SJSA1 (cell line): ENCODE results near the gene C9. TPM values are rescaled to one million over a fixed set of nuclear protein-coding genes. Genes with fewer than 3 reads are reported as not detected.
A peak's percentile ranks its signal among the peaks of the same experiment; 100 is the strongest.
"Not testable (repeated sequence)": the region's sequence is repeated elsewhere in the genome, so short reads cannot be mapped to it uniquely, and the experiment has no call there.

Experiments used
- DNase-seq, 2 experiments: peaks; one replicate each; pipeline ENCODE4 v3.0.0-alpha.2; 2015 to 2020; ENCODE audit warnings: low spot score in 2 of 2, low read depth in 1 of 2
- H3K27ac ChIP-seq: fragments of 250-450 bp; sonication (Bioruptor Pico); 2 replicates; pipeline ENCODE4 v1.5.1; 2020; ENCODE audit warnings: mild to moderate bottlenecking, moderate library complexity
- H3K27me3 ChIP-seq: fragments of 250-450 bp; sonication (Bioruptor Pico); replicated peaks from 2 replicates; pipeline ENCODE4 v1.5.1; 2020; ENCODE audit warnings: mild to moderate bottlenecking, moderate library complexity
- H3K36me3 ChIP-seq: fragments of 250-450 bp; sonication (Bioruptor Pico); 2 replicates; pipeline ENCODE4 v1.5.1; 2020; ENCODE audit warnings: mild to moderate bottlenecking
- H3K4me1 ChIP-seq: fragments of 250-450 bp; sonication (Bioruptor Pico); replicated peaks from 2 replicates; pipeline ENCODE4 v1.6.1; 2021; ENCODE audit warnings: mild to moderate bottlenecking
- H3K4me3 ChIP-seq: fragments of 250-450 bp; sonication (Bioruptor Pico); 2 replicates; pipeline ENCODE4 v1.5.1; 2020; ENCODE audit warnings: mild to moderate bottlenecking
- H3K9me3 ChIP-seq: fragments of 250-450 bp; sonication (Bioruptor Pico); replicated peaks from 2 replicates; pipeline ENCODE4 v1.5.1; 2020; ENCODE audit warnings: mild to moderate bottlenecking
- total RNA-seq: library from RNA; depleted of rRNA; stranded (reverse); fragments of >200 nt; shearing (Covaris generic); gene quantifications from 2 replicates; pipeline ENCODE4 v1.2.3, GENCODE V29; 2014

The C9 gene
- total RNA-seq, 1 experiment from 2014 or later = 0.37 TPM

- Histone ChIP-seq H3K4me3 (no peak overlapping the region), H3K9me3 (no peaks in the 10 kb centered on the region), H3K36me3 (no peaks in the 10 kb centered on the region), H3K27me3 (no peaks in the 10 kb centered on the region), H3K4me1 (no peaks in the 10 kb centered on the region), H3K27ac (no peak overlapping the region)
- DNase-seq = peak; percentile 48 to 57
Observed at GRCh38 chr5:39283231-39283818, 81.0 kb downstream of the C9 start.

- H3K4me1 ChIP-seq = no peaks in the 10 kb centered on the region
- no peak for DNase-seq
- H3K36me3 ChIP-seq = no peaks in the 10 kb centered on the region
- H3K9me3 ChIP-seq = no peaks in the 10 kb centered on the region
- H3K4me3 ChIP-seq = no peak overlapping the region
- no peak overlapping the region for H3K27ac ChIP-seq
- H3K27me3 ChIP-seq = no peaks in the 10 kb centered on the region
Observed at GRCh38 chr5:39282561-39282960, 81.7 kb downstream of the C9 start.

- not testable (repeated sequence) for H3K9me3 ChIP-seq, H3K4me3 ChIP-seq, H3K4me1 ChIP-seq, H3K27me3 ChIP-seq, H3K36me3 ChIP-seq, DNase-seq, H3K27ac ChIP-seq
Observed at GRCh38 chr5:39275865-39276264, 88.4 kb downstream of the C9 start.

GRCh38 chr5:39274398-39275085, 89.8 kb downstream of the C9 start:
- H3K27ac ChIP-seq = no peak overlapping the region
- DNase-seq = no peak
- H3K9me3 ChIP-seq = no peaks in the 10 kb centered on the region
- H3K36me3 ChIP-seq = no peaks in the 10 kb centered on the region
- H3K4me1 ChIP-seq = no peaks in the 10 kb centered on the region; the same call in 1 of the 2 replicates
- no peak overlapping the region for H3K4me3 ChIP-seq
- H3K27me3 ChIP-seq = no peaks in the 10 kb centered on the region

GRCh38 chr5:39273314-39273954, 90.9 kb downstream of the C9 start:
- Histone ChIP-seq H3K4me3 (no peak overlapping the region), H3K27ac (no peak overlapping the region), H3K4me1 (no peaks in the 10 kb centered on the region; the same call in 1 of the 2 replicates), H3K36me3 (no peaks in the 10 kb centered on the region), H3K27me3 (no peaks in the 10 kb centered on the region), H3K9me3 (no peaks in the 10 kb centered on the region)
- no peak for DNase-seq

GRCh38 chr5:39272869-39273231, 91.4 kb downstream of the C9 start:
- H3K36me3 ChIP-seq, DNase-seq, H3K4me1 ChIP-seq, H3K27ac ChIP-seq, H3K9me3 ChIP-seq, H3K27me3 ChIP-seq, H3K4me3 ChIP-seq: not testable (repeated sequence)

GRCh38 chr5:39270225-39270848, 94.0 kb downstream of the C9 start:
- H3K9me3 ChIP-seq = no peaks in the 10 kb centered on the region
- no peak overlapping the region for H3K27ac ChIP-seq
- DNase-seq = no peak
- no peaks in the 10 kb centered on the region; the same call in 1 of the 2 replicates for H3K4me1 ChIP-seq
- H3K27me3 ChIP-seq = no peaks in the 10 kb centered on the region
- H3K4me3 ChIP-seq = no peak overlapping the region
- H3K36me3 ChIP-seq = no peaks in the 10 kb centered on the region

GRCh38 chr5:39267186-39267585, 97.1 kb downstream of the C9 start:
- H3K9me3 ChIP-seq = no peaks in the 10 kb centered on the region
- no peak overlapping the region for H3K4me3 ChIP-seq
- no peaks in the 10 kb centered on the region for H3K36me3 ChIP-seq
- no peak overlapping the region for H3K27ac ChIP-seq
- no peaks in the 10 kb centered on the region for H3K27me3 ChIP-seq
- DNase-seq = no peak
- no peaks in the 10 kb centered on the region for H3K4me1 ChIP-seq

- no peaks in the 10 kb centered on the region for H3K27me3 ChIP-seq
- no peaks in the 10 kb centered on the region for H3K9me3 ChIP-seq
- H3K36me3 ChIP-seq = no peaks in the 10 kb centered on the region
- H3K27ac ChIP-seq = no peak overlapping the region
- no peak overlapping the region for H3K4me3 ChIP-seq
- DNase-seq = no peak
- no peaks in the 10 kb centered on the region for H3K4me1 ChIP-seq
Observed at GRCh38 chr5:39266442-39266841, 97.9 kb downstream of the C9 start.

- H3K27ac ChIP-seq = no peak overlapping the region
- DNase-seq = no peak
- no peaks in the 10 kb centered on the region for H3K27me3 ChIP-seq
- H3K4me1 ChIP-seq = no peaks in the 10 kb centered on the region
- H3K9me3 ChIP-seq = no peaks in the 10 kb centered on the region
- no peak overlapping the region for H3K4me3 ChIP-seq
- H3K36me3 ChIP-seq = no peaks in the 10 kb centered on the region
Observed at GRCh38 chr5:39264528-39264927, 99.8 kb downstream of the C9 start.

GRCh38 chr5:39262981-39263380, 101.3 kb downstream of the C9 start:
- DNase-seq = no peak
- H3K4me3 ChIP-seq = no peak overlapping the region
- no peaks in the 10 kb centered on the region for H3K4me1 ChIP-seq
- no peak overlapping the region for H3K27ac ChIP-seq
- H3K9me3 ChIP-seq = no peaks in the 10 kb centered on the region
- no peaks in the 10 kb centered on the region for H3K27me3 ChIP-seq
- no peaks in the 10 kb centered on the region for H3K36me3 ChIP-seq

- Histone ChIP-seq H3K27ac (no peak overlapping the region), H3K4me3 (no peak overlapping the region), H3K9me3 (no peaks in the 10 kb centered on the region)
Observed at GRCh38 chr5:39260095-39260494, 104.2 kb downstream of the C9 start.

GRCh38 chr5:39257554-39257953, 106.7 kb downstream of the C9 start:
- Histone ChIP-seq H3K4me3 (no peak overlapping the region), H3K4me1 (peaks cover 18% of the 10 kb centered on the region), H3K27ac (no peak overlapping the region), H3K36me3 (no peaks in the 10 kb centered on the region), H3K27me3 (no peaks in the 10 kb centered on the region), H3K9me3 (no peaks in the 10 kb centered on the region)
- no peak for DNase-seq

More at GRCh38 chr5:39260095-39260494, 104.2 kb downstream of the C9 start:
- H3K4me1 ChIP-seq = peaks cover 11% of the 10 kb centered on the region
- DNase-seq = no peak
- no peaks in the 10 kb centered on the region for H3K36me3 ChIP-seq
- no peaks in the 10 kb centered on the region for H3K27me3 ChIP-seq
